Left forelimb (tissue), 1 donor: ENCODE data around the gene MAP4.
"Not testable (repeated sequence)": the region's sequence is repeated elsewhere in the genome, so short reads cannot be mapped to it uniquely, and the experiment has no call there.

Source experiments
- DNase-seq: peaks from one replicate; pipeline ENCODE4 v3.0.0-alpha.2; 2018; ENCODE audit warnings: low spot score

MAP4 gene, protein sequence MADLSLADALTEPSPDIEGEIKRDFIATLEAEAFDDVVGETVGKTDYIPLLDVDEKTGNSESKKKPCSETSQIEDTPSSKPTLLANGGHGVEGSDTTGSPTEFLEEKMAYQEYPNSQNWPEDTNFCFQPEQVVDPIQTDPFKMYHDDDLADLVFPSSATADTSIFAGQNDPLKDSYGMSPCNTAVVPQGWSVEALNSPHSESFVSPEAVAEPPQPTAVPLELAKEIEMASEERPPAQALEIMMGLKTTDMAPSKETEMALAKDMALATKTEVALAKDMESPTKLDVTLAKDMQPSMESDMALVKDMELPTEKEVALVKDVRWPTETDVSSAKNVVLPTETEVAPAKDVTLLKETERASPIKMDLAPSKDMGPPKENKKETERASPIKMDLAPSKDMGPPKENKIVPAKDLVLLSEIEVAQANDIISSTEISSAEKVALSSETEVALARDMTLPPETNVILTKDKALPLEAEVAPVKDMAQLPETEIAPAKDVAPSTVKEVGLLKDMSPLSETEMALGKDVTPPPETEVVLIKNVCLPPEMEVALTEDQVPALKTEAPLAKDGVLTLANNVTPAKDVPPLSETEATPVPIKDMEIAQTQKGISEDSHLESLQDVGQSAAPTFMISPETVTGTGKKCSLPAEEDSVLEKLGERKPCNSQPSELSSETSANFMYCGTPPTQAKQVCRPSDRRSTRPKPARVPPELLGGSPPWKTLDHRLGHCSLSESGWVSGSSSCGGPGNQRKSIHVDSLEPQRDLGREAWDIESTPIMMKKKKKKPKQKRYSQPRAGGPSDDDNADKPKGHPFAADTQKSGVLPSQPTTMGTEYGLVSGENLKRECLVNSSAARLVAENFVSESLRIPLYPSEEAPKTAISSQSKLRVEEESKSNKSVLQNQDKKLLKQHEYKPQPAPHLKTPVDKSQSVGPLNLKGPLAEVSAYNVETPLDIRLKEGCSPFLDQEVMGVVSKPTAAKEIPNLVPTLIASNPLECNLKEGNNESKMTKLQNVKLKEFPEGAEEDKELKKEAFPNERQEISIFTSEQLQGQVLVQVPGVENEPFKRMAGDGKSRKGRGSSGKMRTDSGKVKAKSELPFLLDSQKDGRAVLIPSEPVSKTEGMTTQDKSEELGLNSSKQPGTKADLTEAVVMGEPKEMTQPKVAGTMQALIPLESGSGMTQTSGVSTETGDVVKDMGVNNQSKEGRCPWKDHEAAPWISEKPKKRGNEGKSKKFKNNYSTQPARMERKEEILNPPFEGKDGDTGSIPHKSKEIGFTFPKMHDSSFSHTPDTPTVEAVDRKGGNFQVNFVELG (N-terminal part only)

DNA sequence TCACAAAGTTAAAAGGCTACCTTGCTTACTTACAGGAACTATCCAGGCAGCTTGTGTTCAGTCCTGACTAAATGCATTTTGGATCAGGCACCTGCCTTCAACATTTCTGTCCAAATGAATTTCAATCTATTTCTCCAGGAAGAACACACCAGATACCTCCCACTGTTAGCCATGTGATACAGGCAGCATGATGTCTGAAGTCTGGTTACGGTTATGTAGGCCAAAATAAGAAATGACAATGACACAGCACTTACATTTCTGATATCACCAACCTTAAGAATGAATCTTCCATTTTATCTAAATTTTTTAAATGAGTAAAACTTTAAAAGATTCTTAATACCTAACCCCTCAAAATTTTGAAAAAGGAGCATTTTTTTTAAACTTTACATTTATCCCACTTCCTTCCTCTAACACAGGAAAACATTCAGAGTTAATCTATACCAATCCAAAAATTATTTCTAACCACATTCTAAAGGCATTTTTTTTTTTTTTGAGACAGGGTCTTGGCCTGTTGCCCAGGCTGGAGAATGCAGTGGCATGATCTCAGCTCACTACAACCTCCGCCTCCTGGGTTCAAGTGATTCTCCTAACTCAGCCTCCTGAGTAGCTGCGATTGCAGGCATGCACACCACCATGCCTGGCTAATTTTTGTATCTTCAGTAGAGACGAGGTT is at the start of gene MAP4:
Gene MAP4, minus strand, starts transcription at position 116 of the 673 bp plus-strand sequence. CDS start 17,556 bp downstream, outside the sequence.
- no peak for DNase-seq

DNA sequence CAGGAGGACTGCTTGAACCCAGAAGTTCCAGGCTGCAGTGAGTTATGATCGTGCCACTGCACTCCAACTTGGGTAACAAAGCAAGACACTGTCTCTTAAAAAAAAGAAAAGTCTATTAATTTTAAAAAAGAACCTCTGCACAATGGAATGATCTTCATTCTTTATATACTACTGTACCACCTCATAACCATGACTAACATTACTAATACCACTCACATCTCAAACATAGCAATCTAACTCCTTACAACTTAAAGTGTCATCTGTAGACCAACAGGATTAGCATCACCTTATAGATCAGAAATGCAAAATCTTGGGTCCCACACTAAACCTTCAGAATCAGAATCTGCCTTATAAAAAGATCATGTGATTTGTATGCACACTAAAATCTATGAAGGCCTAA is 48.8 kb upstream of the MAP4 start:
- no peak for DNase-seq

DNA sequence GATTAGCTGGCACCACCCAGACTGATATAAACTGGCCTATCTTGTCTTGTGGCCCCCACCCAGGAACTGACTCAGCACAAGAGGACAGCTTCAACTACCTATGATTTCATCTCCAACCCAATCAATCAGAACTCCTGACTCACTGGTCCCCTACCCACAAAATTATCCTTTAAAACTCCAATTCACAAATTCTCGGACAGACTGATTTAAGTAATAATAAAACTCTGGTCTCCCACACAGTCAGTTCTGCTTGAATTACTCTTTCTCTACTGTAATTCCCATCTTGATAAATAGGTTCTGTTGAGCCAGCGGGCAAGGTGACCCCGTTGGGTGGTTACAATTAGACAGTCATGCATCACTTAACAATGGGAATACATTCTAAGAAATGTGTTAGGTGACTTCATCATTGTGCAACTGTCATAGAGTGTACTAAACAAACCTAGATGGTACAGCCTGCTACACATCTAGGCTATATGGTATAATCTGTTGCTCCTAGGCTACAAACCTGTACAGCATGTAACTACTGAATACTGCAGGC is 48.1 kb upstream of the MAP4 start:
- DNase-seq = no peak

DNA sequence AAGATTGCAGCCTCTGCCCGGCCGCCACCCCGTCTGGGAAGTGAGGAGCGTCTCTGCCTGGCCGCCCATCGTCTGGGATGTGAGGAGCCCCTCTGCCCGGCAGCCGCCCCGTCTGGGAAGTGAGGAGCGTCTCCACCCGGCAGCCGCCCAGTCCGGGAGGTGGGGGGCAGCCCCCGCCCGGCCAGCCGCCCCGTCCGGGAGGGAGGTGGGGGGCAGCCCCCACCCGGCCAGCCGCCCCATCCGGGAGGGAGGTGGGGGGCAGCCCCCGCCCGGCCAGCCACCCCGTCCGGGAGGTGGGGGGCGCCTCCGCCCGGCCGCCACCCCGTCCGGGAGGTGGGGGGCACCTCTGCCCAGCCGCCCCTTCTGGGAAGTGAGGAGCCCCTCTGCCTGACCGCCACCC is 45.4 kb upstream of the MAP4 start:
- DNase-seq = not testable (repeated sequence)

DNA sequence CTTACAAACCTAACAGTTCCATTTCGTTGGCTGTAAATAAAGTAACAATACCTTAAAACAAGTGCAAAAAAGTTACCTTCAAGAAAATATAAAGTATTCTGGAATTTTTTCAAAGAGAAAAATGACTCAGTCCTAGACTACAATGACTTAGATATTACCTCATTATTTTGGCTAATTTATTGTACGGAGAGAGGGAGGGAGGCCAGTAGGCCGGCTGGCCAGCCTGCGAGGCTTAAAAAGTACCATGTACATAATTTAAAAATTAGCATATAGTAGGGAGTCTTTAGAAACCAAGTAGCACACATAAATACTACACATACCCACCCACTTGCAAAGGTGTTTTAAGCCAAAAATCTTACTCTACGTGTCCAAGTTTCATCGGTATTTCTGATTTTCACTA is 41.9 kb upstream of the MAP4 start:
- DNase-seq = no peak

DNA sequence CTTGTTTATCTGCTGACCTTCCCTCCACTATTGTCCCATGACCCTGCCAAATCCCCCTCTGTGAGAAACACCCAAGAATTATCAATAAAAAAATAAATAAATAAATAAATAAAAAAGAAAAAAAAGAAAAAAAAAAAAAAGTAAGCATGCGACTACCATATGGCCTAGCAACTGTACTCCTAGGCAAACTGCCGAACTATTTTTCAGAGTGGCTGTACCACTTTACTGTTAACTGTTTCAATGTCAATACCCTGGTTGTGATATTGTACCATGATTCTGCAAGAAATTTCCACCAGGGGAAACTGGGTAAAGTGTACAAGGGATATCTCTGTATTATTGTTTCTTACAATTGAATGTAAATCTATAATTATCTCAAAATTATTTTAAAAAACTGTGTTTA is 41.3 kb upstream of the MAP4 start:
- DNase-seq = no peak

DNA sequence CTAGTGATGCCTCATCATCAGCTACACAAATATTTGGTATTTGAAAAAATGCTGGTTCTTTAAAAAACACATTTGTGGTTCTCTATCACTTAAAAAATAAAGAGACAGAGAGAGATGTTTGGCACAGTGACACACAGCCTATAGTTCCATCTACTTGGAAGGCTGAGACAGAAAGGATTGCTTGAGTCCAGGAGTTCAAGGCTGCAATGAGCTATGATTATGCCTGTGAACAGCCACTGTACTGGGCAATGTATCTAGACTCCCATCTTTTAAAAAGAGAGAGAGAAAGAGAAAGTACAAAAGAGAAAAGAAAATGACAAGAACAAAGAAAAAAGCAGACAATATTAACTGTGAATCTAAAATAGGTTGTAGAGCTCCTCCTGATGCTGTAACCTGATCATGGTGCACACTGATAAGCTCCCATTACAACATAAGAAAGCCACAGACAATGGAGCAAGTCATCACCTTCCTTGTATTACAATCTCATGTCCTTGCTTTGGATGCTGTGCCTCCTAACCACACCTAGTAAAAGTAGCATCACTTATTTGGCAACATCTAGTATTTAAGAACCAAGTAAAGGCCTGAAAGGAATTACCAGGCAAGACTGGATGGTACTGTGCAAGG is 31.7 kb upstream of the MAP4 start:
- DNase-seq = no peak

DNA sequence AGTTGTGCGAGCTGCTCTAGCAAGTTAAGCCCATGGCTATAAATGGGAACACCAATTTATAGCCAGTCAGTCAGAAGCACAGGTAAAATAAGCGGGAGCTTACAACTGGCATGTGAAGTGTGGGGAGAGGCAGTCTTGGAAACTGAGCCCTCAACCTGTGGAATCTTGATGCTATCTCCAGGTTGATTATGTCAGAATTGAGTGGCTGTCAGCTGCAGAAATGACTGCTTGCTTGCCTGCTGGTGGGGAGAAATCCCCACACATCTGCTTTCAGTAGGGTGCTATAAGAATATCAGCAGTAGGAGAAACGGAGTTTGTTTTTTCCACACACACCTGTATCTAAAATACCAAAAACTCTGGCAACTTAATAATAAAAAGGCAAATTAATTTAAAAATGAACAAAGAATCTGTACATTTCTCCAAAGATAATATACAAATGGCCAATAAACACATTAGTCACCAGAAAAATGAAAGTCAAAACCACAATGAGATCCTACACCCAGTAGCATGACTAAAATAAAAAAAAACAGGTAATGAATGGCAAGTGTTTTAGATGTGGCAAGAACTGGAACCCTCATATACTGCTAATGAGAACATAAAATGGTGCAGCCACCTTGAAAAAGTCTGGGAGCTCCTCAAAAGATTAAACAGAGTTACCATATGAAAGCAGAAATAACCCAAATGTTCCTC is 26.0 kb upstream of the MAP4 start:
- no peak for DNase-seq

DNA sequence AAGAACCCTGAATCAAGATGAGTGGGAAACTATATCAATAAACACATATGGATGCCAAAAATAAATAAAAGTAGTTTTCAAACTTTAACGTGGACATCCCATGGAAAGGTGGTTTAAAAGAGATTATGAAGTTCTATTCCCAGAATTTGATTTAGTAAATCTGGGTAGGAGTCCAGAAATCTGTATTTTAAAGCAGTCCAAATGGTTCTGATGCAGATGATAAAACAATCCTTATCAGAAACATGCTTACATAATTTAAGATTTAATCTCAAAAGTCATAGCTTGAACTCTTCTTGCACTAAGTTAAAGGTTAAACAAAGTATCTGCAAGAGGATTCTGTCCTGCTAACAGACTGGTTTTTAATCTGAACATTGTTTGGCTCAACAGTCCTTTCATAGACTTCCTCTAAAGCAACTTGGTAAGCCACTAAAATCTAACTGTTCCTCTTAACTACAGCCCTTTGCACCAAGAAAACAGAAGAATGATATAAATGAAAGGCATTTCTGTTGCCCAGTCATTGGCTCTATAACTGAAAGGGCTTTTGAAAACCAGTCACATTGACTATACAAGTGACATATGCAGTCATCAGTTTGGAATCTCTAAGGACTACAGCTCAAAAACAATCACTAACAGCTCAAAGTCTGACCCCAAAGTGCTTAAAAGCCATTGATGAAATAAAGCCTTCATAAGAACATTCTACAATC is 23.4 kb upstream of the MAP4 start:
- no peak for DNase-seq

DNA sequence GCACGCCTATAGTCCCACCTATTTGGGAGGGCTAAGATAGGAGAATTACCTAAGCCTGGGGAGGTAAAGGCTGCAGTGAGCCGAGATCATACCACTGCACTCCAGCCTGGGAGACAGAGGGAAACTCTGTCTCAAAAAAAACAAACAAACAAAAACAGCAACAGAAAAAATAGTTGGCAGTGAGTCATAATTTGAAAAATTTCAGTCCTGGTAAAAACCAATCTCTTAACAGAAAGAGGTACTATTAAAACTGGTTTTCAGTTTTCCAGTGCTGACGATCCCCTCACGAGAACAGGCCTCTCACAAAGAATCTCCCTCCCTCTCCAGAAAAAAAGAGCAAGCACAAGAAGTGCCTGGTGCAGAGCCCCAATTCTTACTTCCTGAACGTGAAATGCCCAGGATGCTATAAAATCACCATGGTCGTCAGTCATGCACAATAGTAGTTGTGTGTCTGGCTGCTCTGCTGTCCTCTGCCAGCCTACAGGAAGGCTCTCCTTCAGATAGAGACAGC is 22.8 kb upstream of the MAP4 start:
- DNase-seq = no peak

DNA sequence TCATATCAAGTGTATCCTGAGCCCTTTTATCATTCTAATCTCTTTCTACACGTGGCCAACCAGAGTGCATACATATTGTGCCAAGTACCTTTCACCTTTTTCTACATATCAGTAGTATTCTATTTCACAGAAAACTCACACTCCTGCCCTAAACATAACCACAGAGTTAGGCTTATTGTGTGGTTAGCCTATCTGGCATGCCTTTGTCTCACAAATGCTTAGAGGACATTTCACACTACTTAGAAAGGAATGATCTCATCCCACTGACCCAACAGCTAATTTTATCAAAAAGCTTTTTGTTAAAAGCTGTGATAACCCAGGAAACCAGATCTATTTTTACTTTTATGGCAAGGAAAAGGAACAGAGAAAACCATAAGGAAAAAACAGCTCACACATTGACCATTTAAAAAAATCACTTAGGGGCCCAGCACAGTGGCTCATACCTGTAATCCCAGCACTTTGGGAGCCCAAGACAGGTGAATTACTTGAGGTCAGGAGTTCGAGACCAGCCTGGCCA is 17.8 kb upstream of the MAP4 start:
- no peak for DNase-seq

DNA sequence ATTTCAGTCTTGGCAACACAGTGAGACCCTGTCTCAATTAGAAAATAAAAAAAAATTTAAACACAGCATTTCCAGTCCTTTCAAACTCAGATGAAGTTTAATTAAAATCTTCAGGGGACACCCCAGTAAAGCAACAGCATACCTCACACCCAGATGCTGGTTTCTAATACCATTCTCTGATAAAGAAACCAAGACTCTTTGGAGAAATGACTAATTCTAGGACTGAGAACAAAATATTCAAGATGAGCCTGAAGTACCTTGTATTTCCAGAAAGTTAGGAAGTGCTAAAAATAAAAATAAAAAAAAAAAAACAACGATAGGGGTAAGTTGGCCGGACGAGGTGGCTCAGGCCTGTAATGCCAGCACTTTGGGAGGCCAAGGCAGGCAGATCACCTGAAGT is 14.0 kb upstream of the MAP4 start:
- DNase-seq = no peak

DNA sequence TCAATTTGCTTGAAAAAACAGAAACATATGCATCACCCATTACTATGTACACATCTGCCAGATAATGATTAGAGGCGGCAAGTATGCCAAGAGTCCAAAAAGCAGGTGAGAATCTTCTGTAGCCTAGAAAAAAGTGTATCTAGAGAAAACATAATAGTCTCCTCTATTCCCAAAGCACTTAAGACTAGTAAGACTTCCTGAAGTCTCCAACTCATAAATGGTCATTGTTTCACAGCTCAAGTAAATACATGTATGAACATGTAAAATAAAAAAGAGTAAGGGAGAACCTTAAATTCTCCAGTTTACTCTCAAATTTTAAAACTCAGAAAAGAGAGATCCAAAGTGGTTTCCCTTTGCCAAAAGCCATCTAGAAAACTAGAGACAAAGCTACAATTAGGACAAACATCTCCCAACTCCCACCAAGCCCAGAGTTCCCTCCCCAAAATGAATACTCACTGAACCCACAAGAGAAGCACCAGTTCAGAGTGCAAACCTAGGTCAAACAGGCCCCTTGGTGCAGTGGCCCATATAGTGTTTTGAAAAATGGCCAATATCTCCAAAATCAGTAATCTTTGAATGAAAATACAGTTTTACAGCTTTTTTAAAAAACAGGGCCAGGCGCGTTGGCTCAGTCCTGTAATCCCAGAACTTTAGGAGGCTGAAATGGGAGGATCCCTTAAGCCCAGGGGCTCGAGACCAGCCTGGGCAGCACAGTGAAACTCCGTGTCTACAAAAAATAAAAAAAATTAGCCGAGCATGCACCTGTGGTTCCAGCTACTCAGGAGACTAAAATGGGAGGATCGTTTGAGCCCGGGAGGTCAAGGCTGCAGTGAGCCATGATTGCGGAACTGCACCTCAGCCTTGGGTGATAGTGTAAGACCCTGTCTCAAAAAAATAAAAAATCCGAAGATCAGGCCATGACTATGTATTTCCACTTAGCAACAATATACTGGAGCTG is 11.0 kb upstream of the MAP4 start:
- no peak for DNase-seq

DNA sequence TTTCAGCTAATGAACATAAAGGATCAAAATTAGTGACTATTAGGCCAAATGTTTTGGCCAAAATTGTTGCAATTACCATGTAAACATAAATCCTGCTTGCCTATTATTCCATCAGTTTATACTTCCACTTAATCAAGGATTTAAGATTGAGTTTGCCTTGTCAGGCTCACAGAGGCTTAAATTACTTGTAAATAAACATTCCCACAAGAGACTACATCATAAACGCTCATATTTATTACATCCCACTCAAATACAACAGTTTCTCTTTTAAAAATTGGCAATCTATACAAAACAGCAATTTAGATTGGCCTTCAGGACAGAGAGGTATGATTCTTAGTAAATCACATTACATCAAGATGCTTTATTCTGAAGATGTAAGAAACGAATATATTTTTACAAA is 9.9 kb upstream of the MAP4 start:
- DNase-seq = no peak

DNA sequence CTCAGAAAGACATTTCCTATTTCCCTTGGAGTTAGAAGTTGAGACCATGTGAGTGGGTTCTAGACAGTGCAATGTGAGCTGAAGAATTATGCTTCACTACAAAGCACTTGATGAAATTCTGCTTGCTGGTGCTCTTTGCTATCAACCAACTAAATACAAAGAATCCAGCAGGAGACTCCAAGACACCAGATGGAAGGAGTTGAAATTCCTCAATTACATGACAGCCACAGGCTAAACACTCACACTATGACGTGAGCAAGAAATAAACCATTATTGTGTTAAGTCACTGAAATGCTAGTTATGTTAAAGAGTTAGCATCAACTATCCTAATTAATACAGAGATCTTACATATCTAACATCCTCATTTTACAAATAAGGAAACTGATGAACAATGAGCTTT is 8.2 kb upstream of the MAP4 start:
- DNase-seq = no peak

DNA sequence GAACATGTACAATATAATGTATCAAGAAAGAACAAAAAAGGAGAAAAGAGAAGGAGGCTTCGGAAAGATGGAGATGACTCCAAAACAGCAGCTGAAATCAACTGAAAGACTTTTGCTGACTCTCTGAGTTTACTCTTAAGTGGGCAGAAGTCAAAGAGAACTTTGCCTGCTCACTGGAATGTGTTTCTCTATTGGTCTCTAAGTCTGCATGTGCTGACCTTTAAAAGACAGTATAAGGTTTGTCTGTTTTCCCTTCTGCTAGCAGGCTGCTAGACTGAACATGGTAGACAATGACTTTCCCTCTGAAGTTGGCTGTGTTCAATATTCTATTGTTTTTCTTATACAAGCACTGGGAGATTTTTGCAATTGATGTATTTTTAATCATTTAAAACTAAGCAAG is 7.2 kb upstream of the MAP4 start:
- DNase-seq = no peak

DNA sequence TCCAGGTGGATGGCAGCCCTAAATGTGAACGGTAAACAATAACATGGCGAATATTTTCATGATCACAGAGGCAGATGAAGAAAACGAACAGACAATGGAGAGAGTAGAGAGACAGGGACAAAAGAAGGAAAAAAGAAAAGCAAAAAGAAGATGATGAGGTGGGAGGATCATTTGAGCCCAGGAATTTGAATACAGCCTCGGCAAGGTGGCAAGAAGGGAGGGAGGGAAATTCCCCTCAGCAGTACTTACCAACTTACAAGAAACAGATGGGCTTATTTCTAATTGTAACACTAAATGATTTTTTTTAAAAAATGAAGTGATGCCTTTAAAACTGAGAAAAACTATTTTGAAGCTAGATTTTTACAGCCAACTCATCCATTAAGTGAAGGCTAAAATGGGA is 6.0 kb upstream of the MAP4 start:
- DNase-seq = no peak

DNA sequence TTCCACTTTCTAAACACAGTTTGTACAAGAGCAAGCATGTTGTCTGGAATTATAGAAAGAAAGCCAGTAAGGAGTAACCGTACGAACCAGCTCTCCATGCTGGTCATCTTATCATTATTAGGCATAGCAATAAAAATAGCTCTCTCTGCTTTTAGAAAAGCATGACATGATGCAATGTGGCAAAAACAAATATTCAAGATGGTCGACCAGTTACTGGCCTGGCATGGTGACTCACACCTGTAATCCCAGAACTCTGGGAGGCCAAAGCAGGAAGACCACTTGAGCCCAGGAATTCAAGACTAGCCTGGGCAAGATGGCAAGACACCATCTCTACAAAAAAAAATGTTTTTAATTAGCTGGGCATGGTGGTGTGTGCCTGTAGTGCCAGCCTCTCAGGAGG is 2.6 kb upstream of the MAP4 start:
- DNase-seq = no peak
